Measurements from ENCODE around the gene SLC19A1.

The SLC19A1 gene

GRCh38 chr21:45450423-45451090 is 91.7 kb downstream of the SLC19A1 start:
- no peak for TF ChIP-seq ZNF274 (IDR thresholded peaks at IDR 0.05; ENCODE audit: low read depth, low read length)
- H3K4me3 ChIP-seq (ENCODE audit: low read length): no peak overlapping the region

DNA sequence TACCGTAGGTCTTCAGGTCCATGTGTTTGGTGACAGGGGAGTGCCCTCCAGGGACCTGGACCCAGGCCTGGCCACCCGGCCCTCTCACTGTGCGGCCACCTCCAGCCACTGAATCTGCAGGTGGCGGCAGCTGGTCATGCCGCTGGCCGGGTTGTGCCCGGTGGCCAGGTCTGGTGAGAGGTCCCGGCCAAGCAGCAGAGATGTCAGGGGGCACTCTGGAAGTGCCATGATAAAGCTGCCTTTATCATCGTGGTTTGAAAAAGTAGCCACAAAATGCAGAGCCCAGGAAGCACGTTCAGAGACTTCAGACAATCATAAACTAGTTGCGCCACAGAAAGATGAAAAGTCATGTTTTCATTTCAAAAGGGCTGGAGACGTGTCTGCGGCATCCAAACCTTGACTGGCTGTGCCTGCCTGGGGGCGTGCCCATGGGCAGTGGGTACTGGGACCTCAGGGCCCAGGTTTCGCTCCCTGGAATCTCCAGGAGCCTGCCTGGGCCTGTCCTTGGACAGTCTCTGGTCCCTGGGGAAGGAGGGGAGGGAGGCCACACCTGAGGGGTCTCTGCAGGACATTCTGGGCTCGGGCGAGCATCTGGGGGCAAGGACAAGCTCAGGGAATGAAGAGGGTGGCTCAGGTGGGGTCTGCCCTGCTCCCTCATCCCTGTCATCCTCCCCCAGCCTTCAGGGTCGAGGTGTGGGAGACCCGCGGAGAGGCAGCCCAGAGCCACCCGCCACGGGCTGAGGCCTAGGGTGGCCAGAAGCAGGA is 92.4 kb downstream of the SLC19A1 start:
- H3K4me3 ChIP-seq (ENCODE audit: low read length): no peak overlapping the region
- TF ChIP-seq ZNF274 (IDR thresholded peaks at IDR 0.05; ENCODE audit: low read depth, low read length): no peak

GRCh38 chr21:45448810-45449657 is 93.2 kb downstream of the SLC19A1 start:
- no peak for TF ChIP-seq ZNF274 (IDR thresholded peaks at IDR 0.05; ENCODE audit: low read depth, low read length)
- no peak overlapping the region for H3K4me3 ChIP-seq (ENCODE audit: low read length)

- TF ChIP-seq ZNF274 (IDR thresholded peaks at IDR 0.05; ENCODE audit: low read depth, low read length): no peak
- no peak overlapping the region for H3K4me3 ChIP-seq (ENCODE audit: low read length)
Measured at GRCh38 chr21:45448283-45448809, 93.9 kb downstream of the SLC19A1 start.

Measured in GM08714 (cell line).